ENCODE measurements around the gene DLG2.
"Not testable (repeated sequence)": the region's sequence is repeated elsewhere in the genome, so short reads cannot be mapped to it uniquely, and the experiment has no call there.

The DLG2 gene

DNA sequence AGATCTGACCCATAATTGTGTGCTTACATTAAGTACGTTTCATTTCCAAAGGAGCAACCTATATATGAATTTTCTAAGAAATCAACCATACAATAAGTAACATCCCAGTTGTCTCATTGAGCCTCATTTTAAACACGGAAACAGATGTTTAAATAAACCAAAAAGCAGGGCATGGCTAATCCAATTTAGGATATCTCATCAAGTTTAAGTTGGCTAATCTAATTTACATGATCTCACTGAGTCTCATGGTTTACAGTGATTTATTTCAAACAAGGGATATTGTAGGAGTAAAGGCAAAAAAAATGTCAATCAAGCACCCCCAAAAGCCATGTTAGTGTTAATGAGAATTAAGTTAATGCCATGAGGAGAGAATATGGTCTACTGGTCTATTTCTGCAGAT is 1841.2 kb downstream of the DLG2 start:
- H3K4me3 ChIP-seq (ENCODE audit: low read depth, low read length), result no peak overlapping the region

DNA sequence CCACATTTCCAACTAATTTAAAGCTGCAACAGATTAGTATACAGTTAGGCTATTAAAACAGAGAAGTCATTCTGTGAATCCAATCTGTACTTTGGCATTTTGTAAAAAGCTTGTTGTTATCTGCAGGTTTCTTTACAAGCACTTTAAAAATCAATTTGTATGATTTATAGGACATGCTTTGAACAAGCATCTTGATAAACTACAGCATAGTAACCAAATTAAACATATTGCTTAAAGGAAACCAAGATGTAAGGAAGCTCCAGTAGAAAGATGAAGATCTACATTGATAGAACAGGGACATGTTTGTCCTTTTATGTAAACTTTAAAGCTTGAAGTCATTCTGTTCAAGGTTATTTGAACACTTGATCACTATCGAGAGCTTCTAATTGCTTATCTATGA is 1842.7 kb downstream of the DLG2 start:
- H3K4me3 ChIP-seq (ENCODE audit: low read depth, low read length), result no peak overlapping the region

DNA sequence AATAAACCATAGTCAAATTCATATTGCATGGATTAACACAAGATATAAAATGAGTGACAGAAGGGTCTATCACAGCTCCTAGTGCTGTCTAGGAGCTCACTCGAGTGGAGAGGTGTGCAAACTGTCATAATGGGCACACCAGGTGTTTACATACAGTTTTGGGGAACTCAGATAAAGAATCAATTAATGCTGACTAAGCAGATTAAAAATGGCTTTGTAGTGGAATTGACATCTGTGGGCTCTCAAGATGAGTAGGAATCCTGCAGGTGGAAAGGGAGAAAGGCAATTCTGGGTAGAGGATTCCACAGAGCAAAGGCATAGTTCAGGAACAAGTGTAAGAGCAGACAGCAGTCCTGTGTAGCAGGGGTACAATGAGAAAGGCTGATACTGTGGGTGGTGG is 1844.8 kb downstream of the DLG2 start:
- H3K4me3 ChIP-seq (ENCODE audit: low read depth, low read length), result no peak overlapping the region

DNA sequence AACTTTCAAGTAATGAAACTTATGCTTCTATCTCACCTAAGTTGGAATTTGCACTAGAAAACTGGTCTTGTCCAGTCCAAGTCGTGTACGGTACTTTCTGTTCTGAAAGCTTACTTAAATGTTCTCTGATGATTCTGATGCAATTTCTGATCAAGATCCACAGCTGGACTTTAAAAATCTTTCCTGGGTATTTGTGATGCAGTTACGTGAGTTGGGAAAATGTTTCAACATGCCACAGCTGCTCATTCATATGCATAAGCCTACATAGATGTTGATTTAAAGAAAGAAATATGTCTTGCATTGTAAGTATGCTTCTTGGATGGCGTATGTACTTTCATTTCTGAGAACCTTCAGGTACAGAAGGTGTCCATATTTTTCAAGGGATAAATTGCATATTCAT is 1847.3 kb downstream of the DLG2 start:
- no peak overlapping the region for H3K4me3 ChIP-seq (ENCODE audit: low read depth, low read length)

- H3K4me3 ChIP-seq (ENCODE audit: low read depth, low read length), result no peak overlapping the region
Observed at GRCh38 chr11:83778596-83778995, 1848.5 kb downstream of the DLG2 start.

- H3K4me3 ChIP-seq (ENCODE audit: low read depth, low read length), result no peak overlapping the region
Observed at GRCh38 chr11:83773950-83774880, 1852.9 kb downstream of the DLG2 start.

GRCh38 chr11:83768489-83768888 is 1858.7 kb downstream of the DLG2 start:
- no peak overlapping the region for H3K4me3 ChIP-seq (ENCODE audit: low read depth, low read length)

DNA sequence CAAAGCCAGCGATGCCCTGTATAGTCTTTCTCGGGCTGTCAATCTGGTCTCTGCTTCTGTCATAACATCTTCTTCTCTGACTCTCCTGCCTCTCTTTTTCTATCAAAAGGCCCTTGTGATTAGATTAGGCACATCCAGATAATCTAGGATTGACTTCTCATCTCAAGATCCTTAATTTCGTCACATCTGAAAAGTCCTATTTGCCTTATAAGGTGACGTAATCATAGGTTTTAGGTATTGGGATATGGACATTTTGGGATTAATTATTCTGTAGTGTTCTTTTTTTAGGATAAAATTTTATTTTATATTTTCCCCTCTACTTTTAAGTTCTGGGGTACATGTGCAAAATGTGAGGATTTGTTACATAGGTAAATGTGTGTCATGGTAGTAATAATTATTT is 1860.2 kb downstream of the DLG2 start:
- H3K4me3 ChIP-seq (ENCODE audit: low read depth, low read length), result no peak overlapping the region

DNA sequence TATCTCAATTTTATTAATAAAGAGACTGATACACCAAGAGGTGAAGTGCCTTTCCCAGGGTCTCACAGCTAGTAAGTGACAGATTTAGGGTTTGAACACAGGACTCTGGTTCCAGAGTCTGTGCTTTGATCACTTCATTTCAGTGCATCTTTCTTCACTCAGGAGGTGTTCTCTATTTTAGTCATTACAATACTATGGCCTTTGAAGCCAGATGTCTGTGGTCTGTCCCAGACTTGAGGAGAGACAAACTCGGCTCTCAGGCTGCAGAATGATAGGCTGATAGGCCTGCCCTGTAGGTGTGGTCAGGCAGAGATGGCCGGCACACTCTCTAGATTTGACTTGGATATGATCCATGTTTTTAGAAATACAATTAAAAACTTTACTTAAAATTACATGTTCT is 1862.5 kb downstream of the DLG2 start:
- H3K4me3 ChIP-seq (ENCODE audit: low read depth, low read length), result no peak overlapping the region

- H3K4me3 ChIP-seq (ENCODE audit: low read depth, low read length), result no peak overlapping the region
Observed at GRCh38 chr11:83760932-83761331, 1866.2 kb downstream of the DLG2 start.

DNA sequence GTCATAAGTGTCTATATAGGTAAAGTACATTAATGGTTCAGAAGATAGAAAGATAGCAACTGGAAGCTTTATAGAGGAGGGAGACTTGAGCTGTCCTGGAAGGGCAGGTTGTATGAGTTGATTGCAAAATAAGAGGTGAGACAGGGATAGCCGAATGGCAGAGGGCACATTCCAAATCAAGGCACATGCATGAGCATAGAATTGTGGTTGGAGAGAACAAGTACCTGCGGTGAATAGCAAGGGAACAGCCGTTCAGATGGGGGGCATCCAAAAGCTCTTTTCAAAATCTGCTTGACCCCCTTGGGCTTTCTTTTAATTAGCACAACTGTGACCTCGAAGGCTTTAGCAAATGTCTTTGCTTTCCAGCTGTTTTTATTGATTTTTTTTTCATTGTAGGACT is 1868.0 kb downstream of the DLG2 start:
- no peak overlapping the region for H3K4me3 ChIP-seq (ENCODE audit: low read depth, low read length)

- no peak overlapping the region for H3K4me3 ChIP-seq (ENCODE audit: low read depth, low read length)
Observed at GRCh38 chr11:83751041-83751440, 1876.1 kb downstream of the DLG2 start.

GRCh38 chr11:83746921-83747585 is 1880.1 kb downstream of the DLG2 start:
- no peak overlapping the region for H3K4me3 ChIP-seq (ENCODE audit: low read depth, low read length)

GRCh38 chr11:83744620-83745192 is 1882.4 kb downstream of the DLG2 start:
- H3K4me3 ChIP-seq (ENCODE audit: low read depth, low read length), result no peak overlapping the region

DNA sequence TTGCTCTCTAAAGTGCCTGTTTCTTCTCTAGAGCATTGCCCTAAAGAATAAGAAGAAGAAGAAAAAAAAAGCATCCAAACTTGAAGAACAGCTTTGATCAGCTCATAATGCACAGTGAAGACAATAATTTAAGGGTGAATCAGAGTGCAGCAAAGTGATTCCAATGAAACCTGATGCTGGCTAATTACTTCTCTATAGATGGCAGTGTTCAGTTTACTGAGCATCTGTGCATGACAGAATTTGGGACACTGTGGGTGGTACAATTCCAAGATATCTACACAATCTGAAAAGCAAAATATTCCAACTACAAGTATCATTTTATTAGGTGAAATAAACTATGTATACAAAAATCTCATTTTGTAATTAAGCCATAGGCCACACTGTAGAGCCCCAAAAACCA is 1890.5 kb downstream of the DLG2 start:
- H3K4me3 ChIP-seq (ENCODE audit: low read depth, low read length), result no peak overlapping the region

GRCh38 chr11:83734120-83734519 is 1893.0 kb downstream of the DLG2 start:
- no peak overlapping the region for H3K4me3 ChIP-seq (ENCODE audit: low read depth, low read length)

DNA sequence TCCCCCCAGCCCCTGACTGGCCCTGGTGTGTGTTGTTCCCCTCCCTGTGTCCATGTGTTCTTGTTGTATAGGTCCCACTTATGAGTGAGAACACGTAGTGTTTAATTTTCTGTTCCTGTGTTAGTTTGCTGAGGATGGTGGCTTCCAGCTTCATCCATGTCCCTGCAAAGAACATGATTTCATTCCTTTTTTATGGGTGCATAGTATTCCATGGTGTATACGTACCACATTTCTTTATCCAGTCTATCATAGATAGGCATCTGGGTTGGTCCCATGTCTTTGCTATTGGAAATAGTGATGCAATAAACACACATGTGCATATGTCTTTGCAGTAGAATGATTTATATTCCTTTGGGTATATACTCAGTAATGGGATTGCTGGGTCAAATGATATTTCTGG is 1895.9 kb downstream of the DLG2 start:
- H3K4me3 ChIP-seq (ENCODE audit: low read depth, low read length), result not testable (repeated sequence)

DNA sequence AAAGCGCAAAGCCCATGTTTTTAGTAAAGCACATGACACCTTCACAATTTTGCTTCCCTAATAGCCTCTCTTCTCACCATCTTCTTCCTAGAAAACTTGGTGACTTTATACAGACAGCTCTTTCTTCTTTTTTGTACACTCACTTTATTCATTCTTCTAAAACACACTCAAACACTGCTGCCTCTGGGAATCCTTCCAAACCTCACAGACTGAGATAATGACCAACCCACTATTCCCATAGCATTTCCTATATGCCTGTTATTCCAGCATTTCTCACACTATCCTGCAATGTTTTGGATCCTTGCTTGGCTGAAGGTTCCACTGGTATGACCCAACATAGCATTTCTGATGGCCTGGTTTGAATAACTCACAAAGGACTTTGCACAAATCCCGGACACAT is 1898.9 kb downstream of the DLG2 start:
- H3K4me3 ChIP-seq (ENCODE audit: low read depth, low read length), result no peak overlapping the region

GRCh38 chr11:83727251-83727650 is 1899.9 kb downstream of the DLG2 start:
- no peak overlapping the region for H3K4me3 ChIP-seq (ENCODE audit: low read depth, low read length)

DNA sequence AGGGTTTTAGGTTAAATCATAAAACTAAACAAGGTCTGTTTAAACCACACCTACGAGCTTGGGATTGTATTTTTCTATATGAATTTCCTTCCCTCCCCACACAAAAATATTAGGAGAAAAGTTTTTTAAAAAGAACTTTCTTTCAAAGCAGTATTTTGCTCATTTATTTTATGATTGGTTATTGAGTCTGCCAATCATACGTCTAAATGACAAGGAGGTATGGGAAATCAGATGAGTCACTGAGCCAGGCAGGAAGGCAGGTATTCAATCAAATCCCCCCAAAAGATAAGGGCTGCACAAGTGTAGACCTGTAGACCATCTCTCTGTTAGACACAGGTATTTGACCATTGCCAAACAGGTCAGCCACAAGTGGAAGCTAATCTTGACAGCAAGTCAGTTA is 1900.8 kb downstream of the DLG2 start:
- no peak overlapping the region for H3K4me3 ChIP-seq (ENCODE audit: low read depth, low read length)

GRCh38 chr11:83725728-83726127 is 1901.4 kb downstream of the DLG2 start:
- peak overlapping the region; percentile 20 for H3K4me3 ChIP-seq (ENCODE audit: low read depth, low read length)

GRCh38 chr11:83725269-83725560 is 1901.9 kb downstream of the DLG2 start:
- peak overlapping the region; percentile 20 for H3K4me3 ChIP-seq (ENCODE audit: low read depth, low read length)
